Karpas-422 (cell line): ENCODE data around the gene SRSF3. TPM values are rescaled to one million over a fixed set of nuclear protein-coding genes. Genes with fewer than 3 reads are reported as not detected.

Experiments
- DNase-seq: peaks from one replicate; pipeline ENCODE4 v3.0.0-alpha.2; 2015
- H2AFZ ChIP-seq: fragments of 200-600 bp; sonication (generic); 2 replicates; pipeline ENCODE4 v1.6.1; 2014; ENCODE audit warnings: antibody characterized with exemption, low read length, mixed read lengths
- H3K27ac ChIP-seq: fragments of 200-600 bp; sonication (generic); 2 replicates; pipeline ENCODE4 v1.5.1; 2014; ENCODE audit warnings: mild to moderate bottlenecking, low read length, moderate library complexity
- H3K27me3 ChIP-seq: fragments of 200-600 bp; sonication (generic); 2 replicates; pipeline ENCODE4 v1.6.1; 2014; ENCODE audit warnings: low read length, mixed read lengths
- H3K36me3 ChIP-seq: fragments of 200-600 bp; sonication (generic); 2 replicates; pipeline ENCODE4 v1.6.1; 2014; ENCODE audit warnings: low read length, mixed read lengths; ENCODE audit not compliant: insufficient read depth
- H3K4me1 ChIP-seq: fragments of 200-600 bp; sonication (generic); 2 replicates; pipeline ENCODE4 v1.6.1; 2014; ENCODE audit warnings: mild to moderate bottlenecking, low read length, mixed read lengths
- H3K4me2 ChIP-seq: fragments of 200-600 bp; sonication (generic); 2 replicates; pipeline ENCODE4 v1.6.1; 2014; ENCODE audit warnings: low read length, low read depth, mild to moderate bottlenecking; ENCODE audit not compliant: poor library complexity, severe bottlenecking
- H3K4me3 ChIP-seq: fragments of 200-600 bp; sonication (generic); 2 replicates; pipeline ENCODE4 v1.5.1; 2014; ENCODE audit warnings: mild to moderate bottlenecking, antibody characterized with exemption, low read length, mixed read lengths
- H3K79me2 ChIP-seq: fragments of 200-600 bp; sonication (generic); 2 replicates; pipeline ENCODE4 v1.6.1; 2014; ENCODE audit warnings: mild to moderate bottlenecking, low read length, mixed read lengths
- H3K9ac ChIP-seq: fragments of 200-600 bp; sonication (generic); 2 replicates; pipeline ENCODE4 v1.6.0; 2014; ENCODE audit warnings: low read length
- H3K9me2 ChIP-seq: fragments of 200-600 bp; sonication (generic), shearing (Covaris generic); replicated peaks from 2 replicates; pipeline ENCODE4 v1.6.0; 2014; ENCODE audit warnings: mild to moderate bottlenecking, low read length, moderate library complexity; ENCODE audit not compliant: insufficient read depth
- H3K9me3 ChIP-seq: fragments of 300-700, 200-600 bp; sonication (generic); 2 replicates; pipeline ENCODE4 v1.6.1; 2014; ENCODE audit warnings: low read length, mixed read lengths
- H4K20me1 ChIP-seq: fragments of 200-600 bp; sonication (generic); 2 replicates; pipeline ENCODE4 v1.6.1; 2014; ENCODE audit warnings: mild to moderate bottlenecking, antibody characterized with exemption, low read length, low read depth; ENCODE audit not compliant: insufficient read depth
- total RNA-seq: library from RNA; depleted of rRNA; stranded (reverse); fragments of >200 nt; shearing (Covaris generic); gene quantifications from 2 replicates; pipeline ENCODE4 v1.2.3, GENCODE V29; 2014; ENCODE audit warnings: low replicate concordance

The SRSF3 gene
- total RNA-seq, 1 experiment from 2014 or later: 216 TPM

DNA sequence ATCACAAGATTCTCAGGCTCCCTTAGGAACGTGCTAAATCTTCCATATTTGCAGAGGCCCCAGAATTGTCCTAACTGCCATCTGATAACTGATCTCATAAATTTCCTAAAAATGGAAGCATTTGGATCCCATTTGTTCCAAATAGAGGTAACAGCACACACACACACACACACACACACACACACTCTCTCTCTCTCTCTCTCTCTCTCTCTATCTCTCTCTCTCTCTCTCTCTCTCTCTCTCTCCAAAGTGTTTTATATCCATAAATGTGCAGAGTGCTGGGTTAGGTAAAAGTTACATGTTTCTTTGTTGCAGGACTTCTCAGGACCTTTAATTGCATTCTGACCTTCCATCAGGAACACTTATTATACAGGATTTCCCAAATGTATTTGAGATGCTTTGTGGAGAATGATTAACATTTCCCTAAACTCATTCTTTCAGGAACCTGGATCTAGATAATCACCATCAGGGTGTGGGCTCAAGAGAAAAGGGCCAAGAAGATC, 38.4 kb upstream of the SRSF3 start:
- Histone ChIP-seq H3K36me3 (no peaks in the 10 kb centered on the region), H4K20me1 (no peaks in the 10 kb centered on the region), H3K9me2 (no peaks in the 10 kb centered on the region), H3K9me3 (no peaks in the 10 kb centered on the region), H3K27ac (no peak overlapping the region), H2AFZ (no peak overlapping the region), H3K4me3 (no peak overlapping the region), H3K4me1 (peaks cover 25% of the 10 kb centered on the region), H3K4me2 (no peak overlapping the region), H3K9ac (no peak overlapping the region), H3K79me2 (no peaks in the 10 kb centered on the region), H3K27me3 (no peaks in the 10 kb centered on the region)
- no peak for DNase-seq

DNA sequence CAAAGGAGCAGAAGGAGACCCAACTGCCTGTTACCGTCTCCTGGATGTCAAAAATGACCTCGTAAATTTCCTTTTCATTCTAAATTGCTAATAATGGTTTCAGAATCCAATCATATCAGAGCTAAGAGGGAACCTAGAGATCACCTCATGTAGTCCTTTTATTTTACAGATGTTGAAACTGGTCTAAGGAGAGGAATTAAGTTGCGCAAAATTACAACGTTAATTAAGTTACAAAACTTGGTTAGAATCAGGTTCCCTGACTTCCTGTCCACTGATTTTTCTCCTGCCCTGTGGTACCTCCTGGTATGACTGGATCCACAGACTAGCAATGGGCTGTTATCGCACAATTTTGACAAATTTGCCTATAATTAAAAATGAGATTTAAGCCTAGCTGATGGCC, 37.9 kb upstream of the SRSF3 start:
- H3K36me3 ChIP-seq: no peaks in the 10 kb centered on the region
- no peak overlapping the region for H3K4me2 ChIP-seq
- no peak overlapping the region for H3K27ac ChIP-seq
- H3K9ac ChIP-seq: no peak overlapping the region
- H4K20me1 ChIP-seq: no peaks in the 10 kb centered on the region
- H3K9me3 ChIP-seq: no peaks in the 10 kb centered on the region
- no peaks in the 10 kb centered on the region for H3K79me2 ChIP-seq
- no peak overlapping the region for H3K4me3 ChIP-seq
- H3K9me2 ChIP-seq: no peaks in the 10 kb centered on the region
- no peaks in the 10 kb centered on the region for H3K27me3 ChIP-seq
- no peak for DNase-seq
- no peak overlapping the region for H2AFZ ChIP-seq
- H3K4me1 ChIP-seq: peaks cover 20% of the 10 kb centered on the region

DNA sequence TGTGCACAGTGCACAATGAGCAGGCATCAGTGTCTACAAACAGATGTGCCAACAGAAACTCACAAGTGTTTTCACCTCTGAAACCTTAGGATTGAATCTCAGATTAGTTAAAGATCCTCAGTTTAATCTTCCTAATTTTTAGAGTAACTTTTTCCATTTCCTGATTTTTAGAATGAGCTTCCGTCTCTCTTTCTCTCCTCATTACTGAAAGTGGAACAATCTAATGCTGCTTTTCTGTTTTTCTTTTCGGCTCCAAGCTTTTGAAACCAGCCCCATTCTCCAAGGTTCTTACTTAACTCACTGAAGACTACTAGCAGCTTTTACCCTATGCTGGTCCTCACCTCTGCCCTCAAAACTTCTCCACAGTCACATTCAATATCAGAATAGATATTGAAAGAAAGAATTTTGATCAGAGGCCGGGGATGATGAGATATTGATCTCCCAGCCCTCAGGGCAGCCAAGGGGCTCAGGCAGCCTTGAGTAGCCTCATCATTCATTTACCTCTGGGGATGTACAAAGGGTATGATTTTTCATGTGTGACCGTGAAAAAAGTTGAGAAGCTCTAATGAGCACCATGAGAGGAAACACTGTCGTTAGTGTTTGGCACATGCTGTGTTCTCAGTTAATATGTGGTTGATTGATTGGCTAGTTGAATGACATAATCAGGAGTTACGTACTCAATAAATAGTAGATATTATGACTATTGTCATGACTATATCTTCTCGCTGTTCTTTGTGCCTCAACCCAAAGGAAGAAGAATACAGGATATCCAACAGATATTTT, 35.0 kb upstream of the SRSF3 start:
- Histone ChIP-seq H3K9ac (no peak overlapping the region), H4K20me1 (no peaks in the 10 kb centered on the region), H3K36me3 (no peaks in the 10 kb centered on the region), H3K27me3 (no peaks in the 10 kb centered on the region), H3K27ac (no peak overlapping the region), H3K9me3 (no peaks in the 10 kb centered on the region), H3K4me2 (peak overlapping the region; percentile 22), H2AFZ (peak overlapping the region; percentile 77), H3K79me2 (no peaks in the 10 kb centered on the region), H3K9me2 (no peaks in the 10 kb centered on the region), H3K4me3 (no peak overlapping the region), H3K4me1 (peaks cover 20% of the 10 kb centered on the region)
- no peak for DNase-seq

DNA sequence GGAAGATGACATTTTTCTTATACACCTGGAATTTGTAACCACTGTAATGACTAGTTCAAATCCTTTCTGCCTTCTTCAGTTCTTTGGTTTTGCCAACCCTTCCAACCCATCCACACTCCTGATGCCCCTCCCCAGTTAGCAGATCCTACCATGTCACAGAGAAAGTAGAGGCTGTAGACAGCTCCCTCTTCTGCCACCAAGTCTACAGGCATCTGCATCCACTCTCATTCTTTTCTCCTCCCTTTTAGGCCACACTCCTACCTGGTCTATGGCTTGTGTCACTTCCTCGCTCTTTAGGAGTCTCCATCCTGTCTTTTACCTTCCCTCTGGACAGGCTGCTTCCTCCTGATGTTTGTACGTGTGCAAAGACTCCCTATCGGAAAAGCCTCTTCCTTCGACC, 33.3 kb upstream of the SRSF3 start:
- no peak overlapping the region for H2AFZ ChIP-seq
- no peaks in the 10 kb centered on the region for H3K9me2 ChIP-seq
- H3K4me3 ChIP-seq: no peak overlapping the region
- no peaks in the 10 kb centered on the region for H3K27me3 ChIP-seq
- no peak overlapping the region for H3K4me2 ChIP-seq
- H3K27ac ChIP-seq: no peak overlapping the region
- no peaks in the 10 kb centered on the region for H3K36me3 ChIP-seq
- H3K9me3 ChIP-seq: no peaks in the 10 kb centered on the region
- H4K20me1 ChIP-seq: no peaks in the 10 kb centered on the region
- no peak for DNase-seq
- no peak overlapping the region for H3K9ac ChIP-seq
- H3K79me2 ChIP-seq: no peaks in the 10 kb centered on the region
- peaks cover 10% of the 10 kb centered on the region for H3K4me1 ChIP-seq

DNA sequence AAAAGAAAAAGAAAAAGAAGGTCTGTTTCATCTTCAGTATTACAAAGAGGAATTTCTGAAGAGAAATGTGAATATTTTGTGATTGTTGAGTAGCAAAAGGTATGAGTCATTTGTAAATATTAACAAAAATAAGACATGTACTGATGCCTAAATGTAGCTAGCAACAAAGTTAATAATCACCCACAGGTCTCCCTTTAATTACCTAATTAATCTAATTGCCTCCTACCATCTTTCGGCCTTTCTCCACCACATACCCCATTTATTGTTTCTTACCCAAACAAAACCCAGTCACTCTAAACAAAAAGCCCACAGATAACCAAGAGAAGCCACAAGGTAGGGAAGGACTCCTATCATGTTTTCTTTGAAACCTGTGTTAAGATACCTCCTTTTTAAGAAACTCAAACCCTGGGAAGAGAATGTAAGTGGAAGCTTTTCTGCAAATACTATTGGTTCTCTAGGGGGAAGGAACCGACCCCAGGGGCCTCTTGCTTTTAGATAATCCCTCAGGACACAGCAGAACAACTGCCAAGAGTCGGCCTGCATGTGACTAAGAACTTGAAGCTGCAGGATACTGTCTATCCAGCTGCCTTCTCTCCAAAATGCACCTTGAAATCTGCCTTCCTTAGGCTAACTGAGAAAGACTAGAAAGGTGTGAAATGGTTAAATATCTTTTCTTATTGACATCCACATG, 30.8 kb upstream of the SRSF3 start:
- Histone ChIP-seq H3K27ac (no peak overlapping the region), H3K9ac (no peak overlapping the region), H3K79me2 (no peaks in the 10 kb centered on the region), H3K27me3 (no peaks in the 10 kb centered on the region), H3K4me2 (no peak overlapping the region), H2AFZ (no peak overlapping the region), H3K4me3 (no peak overlapping the region), H3K4me1 (peaks cover 6% of the 10 kb centered on the region), H4K20me1 (no peaks in the 10 kb centered on the region), H3K36me3 (no peaks in the 10 kb centered on the region), H3K9me3 (no peaks in the 10 kb centered on the region), H3K9me2 (no peaks in the 10 kb centered on the region)
- no peak for DNase-seq

DNA sequence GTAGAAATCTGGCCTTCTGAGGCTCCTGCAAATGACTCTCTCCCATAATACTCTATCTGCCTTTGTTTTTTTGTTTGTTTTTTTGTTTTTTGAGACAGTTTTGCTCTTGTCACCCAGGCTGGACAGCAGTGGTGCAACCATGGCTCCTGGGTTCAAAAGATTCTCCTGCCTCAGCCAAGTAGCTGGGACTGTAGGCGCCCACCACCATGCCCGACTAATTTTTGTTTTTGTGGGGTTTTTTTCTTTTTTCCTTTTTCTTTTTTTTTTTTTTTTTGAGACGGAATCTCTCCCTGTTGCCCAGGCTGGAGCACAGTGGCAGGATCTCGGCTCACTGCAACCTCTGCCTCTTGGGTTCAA, 30.3 kb upstream of the SRSF3 start:
- Histone ChIP-seq H3K36me3 (no peaks in the 10 kb centered on the region), H3K9me2 (no peaks in the 10 kb centered on the region), H2AFZ (no peak overlapping the region), H3K4me3 (no peak overlapping the region), H3K27me3 (no peaks in the 10 kb centered on the region), H3K4me1 (peaks cover 6% of the 10 kb centered on the region), H3K27ac (no peak overlapping the region), H3K4me2 (no peak overlapping the region), H3K79me2 (no peaks in the 10 kb centered on the region), H4K20me1 (no peaks in the 10 kb centered on the region), H3K9ac (no peak overlapping the region), H3K9me3 (no peaks in the 10 kb centered on the region)
- no peak for DNase-seq

DNA sequence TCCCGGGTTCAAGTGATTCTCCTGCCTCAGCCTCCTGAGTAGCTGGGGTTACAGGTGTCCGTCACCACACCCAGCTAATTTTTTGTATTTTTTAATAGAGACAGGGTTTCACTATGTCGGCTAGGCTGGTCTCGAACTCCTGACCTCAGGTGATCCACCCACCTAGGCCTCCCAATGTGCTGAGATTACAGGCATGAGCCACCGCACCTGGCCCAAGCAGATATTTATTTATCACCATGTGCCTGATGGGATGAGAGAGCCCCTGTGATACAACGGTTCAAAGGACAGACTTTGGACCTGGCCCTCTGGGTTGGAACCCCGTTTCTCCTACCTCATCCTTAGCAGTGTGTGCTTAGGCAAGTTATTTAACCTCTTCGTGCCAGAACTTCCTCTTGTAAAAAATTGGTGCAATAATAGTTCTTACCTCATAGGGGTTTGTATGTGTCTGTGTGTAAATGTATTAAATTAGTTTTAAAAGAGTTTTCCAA, 27.7 kb upstream of the SRSF3 start:
- no peaks in the 10 kb centered on the region for H3K9me2 ChIP-seq
- no peak overlapping the region for H2AFZ ChIP-seq
- no peak for DNase-seq
- H3K36me3 ChIP-seq: no peaks in the 10 kb centered on the region
- no peaks in the 10 kb centered on the region for H3K4me1 ChIP-seq
- no peak overlapping the region for H3K4me2 ChIP-seq
- no peaks in the 10 kb centered on the region for H3K27me3 ChIP-seq
- no peaks in the 10 kb centered on the region for H3K79me2 ChIP-seq
- H3K27ac ChIP-seq: no peak overlapping the region
- H4K20me1 ChIP-seq: no peaks in the 10 kb centered on the region
- H3K9ac ChIP-seq: no peak overlapping the region
- H3K4me3 ChIP-seq: no peak overlapping the region
- H3K9me3 ChIP-seq: no peaks in the 10 kb centered on the region

DNA sequence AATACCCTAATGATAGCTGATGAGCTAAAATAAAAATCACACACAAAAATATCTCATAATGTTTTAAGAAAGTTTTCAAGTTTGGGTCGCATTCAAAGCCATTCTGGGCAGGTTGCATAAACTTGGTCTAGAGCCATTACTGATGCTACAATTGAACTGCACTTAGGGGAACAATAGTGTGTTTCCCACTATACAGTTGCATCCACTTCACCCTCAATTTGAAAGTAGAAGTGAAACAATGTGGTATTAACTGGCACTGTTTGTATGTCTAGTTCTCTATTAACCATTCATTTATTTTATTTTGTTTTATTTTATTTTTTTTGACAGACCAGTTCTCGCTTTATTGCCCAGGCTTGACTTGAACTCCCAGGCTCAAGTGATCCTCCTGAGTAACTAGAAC, 23.9 kb upstream of the SRSF3 start:
- H3K79me2 ChIP-seq: no peaks in the 10 kb centered on the region
- no peaks in the 10 kb centered on the region for H4K20me1 ChIP-seq
- no peaks in the 10 kb centered on the region for H3K9me3 ChIP-seq
- H3K36me3 ChIP-seq: no peaks in the 10 kb centered on the region
- H3K4me2 ChIP-seq: no peak overlapping the region
- no peak for DNase-seq
- H2AFZ ChIP-seq: no peak overlapping the region
- no peak overlapping the region for H3K9ac ChIP-seq
- no peaks in the 10 kb centered on the region for H3K27me3 ChIP-seq
- H3K27ac ChIP-seq: no peak overlapping the region
- H3K9me2 ChIP-seq: no peaks in the 10 kb centered on the region
- H3K4me1 ChIP-seq: no peaks in the 10 kb centered on the region
- H3K4me3 ChIP-seq: no peak overlapping the region
